Measurements from ENCODE around the gene C14orf119.
A peak's percentile ranks its signal among the peaks of the same experiment; 100 is the strongest.

C14orf119 gene

DNA sequence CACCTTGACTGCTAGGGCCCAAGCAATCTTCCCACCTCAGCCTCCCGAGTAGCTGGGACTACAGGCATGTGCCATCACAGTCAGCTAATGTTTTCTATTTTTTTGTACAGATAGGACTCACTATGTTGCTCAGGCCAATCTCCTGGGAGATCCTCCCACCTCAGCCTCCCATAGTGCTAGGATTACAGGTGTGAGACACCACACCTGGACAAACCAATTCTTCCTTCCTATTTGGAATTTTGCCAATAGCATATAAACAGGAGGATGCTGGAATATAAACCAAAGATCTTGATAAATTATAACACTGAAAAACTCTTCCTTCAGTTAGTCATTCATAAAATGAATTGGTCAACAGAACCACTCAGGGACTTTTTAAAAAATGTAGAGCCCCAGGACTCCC, 8.7 kb upstream of the C14orf119 start:
- Histone ChIP-seq H3K27me3 (ENCODE audit: insufficient read depth, low read length) (no peaks in the 10 kb centered on the region), H2AFZ (ENCODE audit: low read depth, low read length) (no peak overlapping the region), H3K9me3 (ENCODE audit: low read length) (no peaks in the 10 kb centered on the region), H3K4me3 (ENCODE audit: low read length) (no peak overlapping the region), H3K4me1 (ENCODE audit: insufficient read depth, low read length) (no peaks in the 10 kb centered on the region), H3K36me3 (ENCODE audit: insufficient read depth, low read length) (peaks cover 86% of the 10 kb centered on the region)

DNA sequence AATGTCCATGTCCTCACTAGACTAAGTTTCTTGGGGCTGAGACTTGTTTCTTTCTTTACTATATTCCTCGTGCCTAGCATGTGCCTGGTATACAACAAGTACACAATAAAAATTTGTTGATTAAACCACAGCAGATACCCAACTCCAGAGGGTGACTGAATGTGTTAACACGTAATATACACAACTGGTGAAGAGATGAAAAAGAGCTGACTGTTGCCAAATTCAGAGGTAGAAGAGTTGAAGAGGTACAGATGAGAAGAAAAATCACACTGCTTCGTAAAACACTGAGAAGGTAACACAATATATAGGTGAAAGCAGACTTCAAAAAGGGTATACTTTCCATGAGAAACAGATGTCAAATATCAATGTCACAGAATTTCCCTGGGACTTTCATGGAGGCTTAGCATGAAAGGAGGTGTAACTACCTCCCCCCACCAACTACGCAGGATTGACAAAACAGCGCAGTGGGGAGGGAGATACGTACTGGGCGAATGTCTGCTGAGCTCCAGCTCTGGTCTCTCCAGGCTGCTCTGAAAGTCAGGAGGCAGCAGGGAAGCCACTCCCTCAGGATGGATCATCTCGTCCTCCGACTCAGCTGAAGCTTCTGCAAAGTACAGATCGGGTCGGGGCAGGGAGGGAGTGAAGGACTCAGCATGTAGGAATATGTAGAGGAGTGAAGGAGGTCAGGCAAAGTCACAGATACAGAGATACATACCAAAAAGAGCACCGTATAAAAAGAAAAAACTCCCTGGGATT, 5.6 kb upstream of the C14orf119 start:
- peaks cover 83% of the 10 kb centered on the region for H3K36me3 ChIP-seq (ENCODE audit: insufficient read depth, low read length)
- H2AFZ ChIP-seq (ENCODE audit: low read depth, low read length) = no peak overlapping the region
- H3K4me3 ChIP-seq (ENCODE audit: low read length) = no peak overlapping the region
- peaks cover 13% of the 10 kb centered on the region for H3K4me1 ChIP-seq (ENCODE audit: insufficient read depth, low read length)
- no peaks in the 10 kb centered on the region for H3K9me3 ChIP-seq (ENCODE audit: low read length)
- H3K27me3 ChIP-seq (ENCODE audit: insufficient read depth, low read length) = no peaks in the 10 kb centered on the region

DNA sequence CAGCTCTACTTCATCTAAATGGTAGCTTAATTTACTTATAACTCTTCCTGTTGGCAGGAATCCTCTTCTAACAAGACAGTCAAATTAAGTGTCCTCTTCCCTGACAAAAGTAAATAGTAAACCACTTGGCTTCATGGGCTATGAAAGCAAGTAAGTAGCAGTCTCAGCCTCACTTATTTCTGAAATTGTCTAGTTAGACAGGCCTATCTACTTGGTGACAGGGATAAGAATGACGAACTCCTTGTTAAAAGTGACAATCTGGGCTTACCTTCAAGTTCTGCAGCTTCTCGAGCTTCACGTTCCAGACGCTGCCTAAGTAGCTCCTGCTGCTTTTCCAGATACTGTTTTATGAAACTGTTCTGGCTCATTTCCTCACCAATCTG, 5.1 kb upstream of the C14orf119 start:
- peaks cover 77% of the 10 kb centered on the region for H3K36me3 ChIP-seq (ENCODE audit: insufficient read depth, low read length)
- no peaks in the 10 kb centered on the region for H3K27me3 ChIP-seq (ENCODE audit: insufficient read depth, low read length)
- peaks cover 13% of the 10 kb centered on the region for H3K4me1 ChIP-seq (ENCODE audit: insufficient read depth, low read length)
- no peak overlapping the region for H3K4me3 ChIP-seq (ENCODE audit: low read length)
- H3K9me3 ChIP-seq (ENCODE audit: low read length) = no peaks in the 10 kb centered on the region
- H2AFZ ChIP-seq (ENCODE audit: low read depth, low read length) = no peak overlapping the region

DNA sequence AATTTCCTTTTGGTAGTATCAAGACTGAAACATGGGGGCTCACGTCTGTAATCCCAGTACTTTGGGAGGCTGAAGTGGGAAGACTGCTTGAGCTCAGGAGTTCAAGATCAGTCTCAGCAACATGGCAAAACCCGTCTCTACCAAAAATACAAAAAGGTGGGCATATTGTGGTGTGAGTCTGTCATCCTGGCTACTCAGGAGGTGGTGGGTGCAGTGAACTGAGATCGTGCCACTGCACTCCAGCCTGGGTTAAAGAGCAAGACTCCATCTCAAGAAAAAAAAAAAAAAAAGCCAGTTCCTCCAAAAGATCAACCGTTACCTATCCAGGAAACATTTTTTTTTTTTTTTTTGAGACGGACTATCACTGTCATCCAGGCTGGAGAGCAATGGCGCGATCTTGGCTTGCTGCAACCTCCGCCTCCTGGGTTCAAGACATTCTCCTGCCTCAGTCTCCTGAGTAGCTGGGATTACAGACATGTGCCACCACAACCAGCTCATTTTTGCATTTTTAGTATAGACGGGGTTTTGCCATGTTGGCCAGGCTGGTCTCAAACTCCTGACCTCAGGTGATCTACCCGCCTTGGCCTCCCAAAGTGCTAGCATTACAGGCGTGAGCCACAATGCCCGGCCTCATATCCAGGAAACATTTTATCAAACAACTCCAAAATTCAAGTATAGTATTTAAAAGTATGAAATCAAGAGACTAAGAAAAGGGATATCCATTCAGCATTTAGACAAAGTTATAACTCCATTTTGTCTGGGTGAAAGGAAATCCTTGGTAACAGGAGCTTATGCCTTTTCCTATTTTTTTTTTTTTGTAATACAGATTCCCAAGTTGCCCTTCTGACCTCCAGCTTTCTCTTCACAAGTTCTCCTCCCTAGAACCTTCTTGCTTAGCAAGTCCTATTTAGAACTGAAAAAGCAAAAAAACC, 3.7 kb upstream of the C14orf119 start:
- peaks cover 17% of the 10 kb centered on the region for H3K4me1 ChIP-seq (ENCODE audit: insufficient read depth, low read length)
- peaks cover 64% of the 10 kb centered on the region for H3K36me3 ChIP-seq (ENCODE audit: insufficient read depth, low read length)
- no peaks in the 10 kb centered on the region for H3K9me3 ChIP-seq (ENCODE audit: low read length)
- no peaks in the 10 kb centered on the region for H3K27me3 ChIP-seq (ENCODE audit: insufficient read depth, low read length)
- no peak overlapping the region for H2AFZ ChIP-seq (ENCODE audit: low read depth, low read length)
- no peak overlapping the region for H3K4me3 ChIP-seq (ENCODE audit: low read length)

DNA sequence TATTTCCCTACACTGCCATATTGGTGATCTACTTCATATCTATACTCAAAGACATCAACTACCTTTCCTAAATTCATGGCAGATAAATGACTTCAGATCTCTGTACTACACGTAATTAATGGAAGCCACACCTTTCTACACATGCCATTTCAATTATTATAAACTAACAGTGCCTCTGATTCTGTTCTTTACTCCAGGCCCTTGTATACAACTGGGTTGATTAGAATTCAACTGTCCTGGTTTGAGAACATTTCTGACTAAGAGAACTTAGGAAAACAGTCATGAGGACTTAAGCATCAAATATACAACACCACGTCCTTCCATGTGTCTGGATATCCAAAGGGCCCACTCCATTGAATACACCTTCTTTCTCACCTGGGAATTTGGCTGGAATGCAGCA, 2.2 kb upstream of the C14orf119 start:
- Histone ChIP-seq H3K27me3 (ENCODE audit: insufficient read depth, low read length) (no peaks in the 10 kb centered on the region), H3K9me3 (ENCODE audit: low read length) (no peaks in the 10 kb centered on the region), H3K4me3 (ENCODE audit: low read length) (no peak overlapping the region), H3K4me1 (ENCODE audit: insufficient read depth, low read length) (peaks cover 21% of the 10 kb centered on the region), H3K36me3 (ENCODE audit: insufficient read depth, low read length) (peaks cover 58% of the 10 kb centered on the region), H2AFZ (ENCODE audit: low read depth, low read length) (no peak overlapping the region)

DNA sequence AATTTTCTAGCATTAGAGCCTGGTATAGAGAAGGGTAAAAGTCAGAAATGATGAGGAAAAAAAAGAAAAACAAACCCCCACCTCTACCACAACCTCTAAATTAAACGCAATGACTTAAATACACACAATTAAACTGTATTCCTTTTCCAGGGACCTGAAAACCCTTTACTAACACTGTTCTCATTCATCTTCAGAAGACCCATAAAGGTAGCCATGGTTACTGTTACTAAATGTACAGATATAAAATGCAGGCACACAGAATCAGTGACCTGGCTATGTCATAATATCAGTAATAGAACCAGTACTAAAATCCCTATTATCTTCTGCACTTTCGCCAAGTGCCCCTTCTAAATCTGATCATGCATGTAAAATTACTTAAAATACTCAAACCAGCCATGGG, 1.8 kb upstream of the C14orf119 start:
- Histone ChIP-seq H3K36me3 (ENCODE audit: insufficient read depth, low read length) (peaks cover 58% of the 10 kb centered on the region), H2AFZ (ENCODE audit: low read depth, low read length) (no peak overlapping the region), H3K4me1 (ENCODE audit: insufficient read depth, low read length) (peaks cover 21% of the 10 kb centered on the region), H3K27me3 (ENCODE audit: insufficient read depth, low read length) (no peaks in the 10 kb centered on the region), H3K9me3 (ENCODE audit: low read length) (no peaks in the 10 kb centered on the region), H3K4me3 (ENCODE audit: low read length) (peak overlapping the region; percentile 85)

DNA sequence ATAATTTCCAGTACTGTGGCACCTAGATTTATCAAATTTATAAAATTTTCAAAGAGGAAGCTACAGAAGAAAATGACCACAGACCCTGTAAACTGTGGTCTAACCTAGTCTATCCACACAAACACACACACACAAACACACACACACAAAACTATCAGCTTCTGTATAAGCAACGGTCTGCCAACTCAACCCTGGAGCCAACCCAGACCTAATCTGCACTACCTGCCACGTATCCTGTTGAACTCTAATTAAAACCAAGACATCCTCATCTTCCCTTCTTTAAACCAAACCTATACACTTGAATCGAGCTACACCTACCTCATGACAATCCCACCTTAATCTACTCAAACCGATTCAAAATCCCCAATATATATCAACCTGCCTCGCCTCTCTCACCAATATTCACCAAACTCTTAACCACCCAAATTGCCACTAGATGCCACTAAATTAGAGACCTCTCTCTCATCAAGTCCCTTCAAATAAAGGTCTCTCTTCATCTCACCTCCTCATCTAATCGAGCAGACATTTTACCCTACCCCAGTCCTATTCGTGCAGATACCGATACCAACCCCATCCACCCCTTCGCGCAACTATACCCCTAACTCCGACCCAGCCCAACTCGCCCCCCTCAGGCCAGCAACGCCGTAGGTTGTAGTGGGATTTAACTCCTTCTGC, 1.2 kb upstream of the C14orf119 start:
- Histone ChIP-seq H3K4me3 (ENCODE audit: low read length) (peak overlapping the region; percentile 85), H2AFZ (ENCODE audit: low read depth, low read length) (peak overlapping the region; percentile 75), H3K27me3 (ENCODE audit: insufficient read depth, low read length) (no peaks in the 10 kb centered on the region), H3K4me1 (ENCODE audit: insufficient read depth, low read length) (peaks cover 21% of the 10 kb centered on the region), H3K36me3 (ENCODE audit: insufficient read depth, low read length) (peaks cover 58% of the 10 kb centered on the region), H3K9me3 (ENCODE audit: low read length) (no peaks in the 10 kb centered on the region)

DNA sequence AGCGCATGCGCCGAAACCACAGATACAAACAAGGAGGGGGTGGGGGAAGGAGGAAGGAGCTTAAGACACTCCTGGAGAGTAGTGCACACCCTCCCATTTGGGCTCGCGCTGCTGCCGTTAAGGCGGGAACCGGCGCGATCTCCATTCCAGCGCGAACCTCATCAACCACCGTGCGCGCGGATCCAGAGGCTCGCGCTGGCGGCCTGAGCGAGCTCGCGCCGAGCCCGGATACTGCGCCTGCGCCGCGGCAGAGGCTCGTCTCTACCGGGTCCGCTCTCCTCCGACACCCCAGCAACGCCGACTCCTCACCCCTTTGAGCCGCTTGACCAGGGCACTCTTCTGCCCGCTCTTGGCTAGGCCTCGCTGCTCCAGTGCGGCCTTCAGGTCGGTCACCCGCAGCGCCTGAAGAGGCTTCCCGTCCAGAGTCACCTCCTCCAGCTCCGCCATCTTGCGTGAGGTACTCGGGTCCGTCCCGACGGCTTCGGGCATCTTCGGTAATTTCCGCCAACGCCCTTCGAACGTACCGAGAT, 574 bp upstream of the C14orf119 start, which contains the start of gene ACIN1:
Gene ACIN1, minus strand, starts transcription at position 471 of the 530 bp plus-strand sequence. Its CDS starts 24 bp downstream, at position 447.
- peaks cover 53% of the 10 kb centered on the region for H3K36me3 ChIP-seq (ENCODE audit: insufficient read depth, low read length)
- H2AFZ ChIP-seq (ENCODE audit: low read depth, low read length) = peak within 1 kb of the TSS; percentile 75
- peak within 1 kb of the TSS; percentile 85 for H3K4me3 ChIP-seq (ENCODE audit: low read length)
- no peaks in the 10 kb centered on the region for H3K27me3 ChIP-seq (ENCODE audit: insufficient read depth, low read length)
- H3K4me1 ChIP-seq (ENCODE audit: insufficient read depth, low read length) = peaks cover 21% of the 10 kb centered on the region
- H3K9me3 ChIP-seq (ENCODE audit: low read length) = no peaks in the 10 kb centered on the region

DNA sequence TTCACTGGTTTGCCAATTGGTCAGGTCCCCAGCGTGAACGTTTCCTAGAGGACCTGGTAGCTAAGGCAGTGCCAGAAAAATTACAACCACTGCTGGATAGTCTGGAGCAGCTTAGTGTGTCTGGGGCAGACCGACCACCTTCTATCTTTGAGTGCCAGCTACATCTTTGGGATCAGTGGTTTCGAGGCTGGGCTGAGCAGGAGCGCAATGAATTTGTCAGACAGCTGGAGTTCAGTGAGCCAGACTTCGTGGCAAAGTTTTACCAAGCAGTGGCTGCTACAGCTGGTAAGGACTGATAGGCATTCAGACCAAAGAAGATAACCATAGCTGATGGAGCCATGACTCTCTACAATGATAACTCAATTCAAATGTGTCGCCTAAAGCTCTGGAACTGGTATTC, 2.5 kb downstream of the C14orf119 start:
- Histone ChIP-seq H3K9me3 (ENCODE audit: low read length) (no peaks in the 10 kb centered on the region), H2AFZ (ENCODE audit: low read depth, low read length) (no peak overlapping the region), H3K36me3 (ENCODE audit: insufficient read depth, low read length) (peaks cover 25% of the 10 kb centered on the region), H3K4me3 (ENCODE audit: low read length) (no peak overlapping the region), H3K27me3 (ENCODE audit: insufficient read depth, low read length) (no peaks in the 10 kb centered on the region), H3K4me1 (ENCODE audit: insufficient read depth, low read length) (peaks cover 21% of the 10 kb centered on the region)

DNA sequence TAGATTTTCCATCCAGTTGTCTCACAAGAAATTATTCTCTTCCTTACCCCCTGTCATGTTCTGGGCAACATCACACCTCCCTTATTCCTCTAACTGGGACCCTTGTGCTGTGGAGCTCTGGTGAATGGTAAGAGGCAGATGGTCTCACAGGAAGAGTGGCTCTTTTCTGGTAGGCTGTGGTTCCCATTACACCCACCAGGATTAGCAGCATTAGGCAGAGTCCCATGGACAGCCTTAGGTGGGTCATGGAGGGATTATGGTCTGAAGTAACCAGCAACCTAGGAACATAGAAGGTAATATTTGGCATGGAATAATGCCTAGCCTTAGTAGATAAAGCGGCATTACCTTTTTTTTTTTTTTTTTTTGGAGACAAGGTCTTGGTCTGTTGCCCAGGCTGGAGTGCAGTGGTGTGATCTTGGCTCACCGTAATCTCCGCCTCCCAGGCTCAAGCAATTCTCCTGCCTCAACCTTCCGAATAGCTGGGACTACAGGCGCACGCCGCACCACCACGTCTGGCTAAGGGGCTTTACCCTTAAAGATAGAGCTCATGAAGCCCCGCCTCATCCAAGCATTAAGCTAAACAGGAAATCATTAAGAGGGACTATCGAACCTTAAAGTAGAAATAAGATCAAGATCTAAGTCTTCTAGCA, 4.0 kb downstream of the C14orf119 start:
- peaks cover 19% of the 10 kb centered on the region for H3K36me3 ChIP-seq (ENCODE audit: insufficient read depth, low read length)
- peaks cover 8% of the 10 kb centered on the region for H3K27me3 ChIP-seq (ENCODE audit: insufficient read depth, low read length)
- no peak overlapping the region for H3K4me3 ChIP-seq (ENCODE audit: low read length)
- peaks cover 7% of the 10 kb centered on the region for H3K4me1 ChIP-seq (ENCODE audit: insufficient read depth, low read length)
- H3K9me3 ChIP-seq (ENCODE audit: low read length) = no peaks in the 10 kb centered on the region
- H2AFZ ChIP-seq (ENCODE audit: low read depth, low read length) = no peak overlapping the region

DNA sequence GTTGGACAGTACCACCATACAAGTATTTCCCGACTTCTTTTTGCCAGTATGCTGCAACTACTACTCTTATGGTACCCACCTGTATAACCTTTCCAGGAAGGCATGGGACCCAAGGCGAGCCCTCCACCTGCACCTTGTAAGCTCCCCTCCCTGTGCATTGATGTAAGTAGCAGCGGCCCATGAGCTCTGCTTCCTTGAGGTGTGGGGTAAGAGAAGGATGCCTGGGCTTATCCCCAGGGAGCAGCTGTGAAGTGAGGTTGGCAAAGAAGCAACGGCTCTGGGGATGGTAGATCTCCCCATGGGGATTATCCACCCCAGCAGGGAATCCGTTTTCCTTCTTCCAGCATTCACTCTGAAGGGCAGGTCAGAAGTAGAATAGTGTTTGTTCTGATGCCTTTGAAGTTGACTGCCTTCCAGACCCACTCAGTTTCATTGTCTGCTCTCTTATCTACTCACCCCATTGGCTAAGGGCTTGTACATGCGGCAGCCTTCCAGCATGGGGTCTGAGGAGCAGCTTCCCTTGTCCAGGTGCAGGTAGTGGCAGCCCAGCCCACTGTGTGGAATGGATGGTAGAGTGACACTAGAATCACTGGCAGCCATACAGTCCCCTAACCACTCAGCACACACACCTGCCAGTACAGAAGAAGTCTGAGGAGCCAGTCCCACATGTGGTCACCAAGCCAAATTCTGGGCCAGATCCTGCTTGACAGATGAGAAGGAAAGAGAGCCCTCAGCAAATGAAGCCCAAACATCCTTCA, 6.1 kb downstream of the C14orf119 start:
- Histone ChIP-seq H3K4me3 (ENCODE audit: low read length) (no peak overlapping the region), H3K9me3 (ENCODE audit: low read length) (no peaks in the 10 kb centered on the region), H3K36me3 (ENCODE audit: insufficient read depth, low read length) (peaks cover 19% of the 10 kb centered on the region), H3K27me3 (ENCODE audit: insufficient read depth, low read length) (peaks cover 12% of the 10 kb centered on the region), H2AFZ (ENCODE audit: low read depth, low read length) (no peak overlapping the region), H3K4me1 (ENCODE audit: insufficient read depth, low read length) (peaks cover 6% of the 10 kb centered on the region)

Data from neuron (in vitro differentiated cells).